CD4-positive, alpha-beta T cell treated with Interleukin-2 at 100 ng/mL for 4 hours (primary cell): ENCODE results near the gene MS4A6A.
A peak's percentile ranks its signal among the peaks of the same experiment; 100 is the strongest.
"Not testable (repeated sequence)": the region's sequence is repeated elsewhere in the genome, so short reads cannot be mapped to it uniquely, and the experiment has no call there.

Experiments used
- DNase-seq: peaks from one replicate; pipeline ENCODE4 v3.0.0-alpha.2; 2020; ENCODE audit warnings: low spot score

The MS4A6A gene, protein sequence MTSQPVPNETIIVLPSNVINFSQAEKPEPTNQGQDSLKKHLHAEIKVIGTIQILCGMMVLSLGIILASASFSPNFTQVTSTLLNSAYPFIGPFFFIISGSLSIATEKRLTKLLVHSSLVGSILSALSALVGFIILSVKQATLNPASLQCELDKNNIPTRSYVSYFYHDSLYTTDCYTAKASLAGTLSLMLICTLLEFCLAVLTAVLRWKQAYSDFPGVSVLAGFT

DNA sequence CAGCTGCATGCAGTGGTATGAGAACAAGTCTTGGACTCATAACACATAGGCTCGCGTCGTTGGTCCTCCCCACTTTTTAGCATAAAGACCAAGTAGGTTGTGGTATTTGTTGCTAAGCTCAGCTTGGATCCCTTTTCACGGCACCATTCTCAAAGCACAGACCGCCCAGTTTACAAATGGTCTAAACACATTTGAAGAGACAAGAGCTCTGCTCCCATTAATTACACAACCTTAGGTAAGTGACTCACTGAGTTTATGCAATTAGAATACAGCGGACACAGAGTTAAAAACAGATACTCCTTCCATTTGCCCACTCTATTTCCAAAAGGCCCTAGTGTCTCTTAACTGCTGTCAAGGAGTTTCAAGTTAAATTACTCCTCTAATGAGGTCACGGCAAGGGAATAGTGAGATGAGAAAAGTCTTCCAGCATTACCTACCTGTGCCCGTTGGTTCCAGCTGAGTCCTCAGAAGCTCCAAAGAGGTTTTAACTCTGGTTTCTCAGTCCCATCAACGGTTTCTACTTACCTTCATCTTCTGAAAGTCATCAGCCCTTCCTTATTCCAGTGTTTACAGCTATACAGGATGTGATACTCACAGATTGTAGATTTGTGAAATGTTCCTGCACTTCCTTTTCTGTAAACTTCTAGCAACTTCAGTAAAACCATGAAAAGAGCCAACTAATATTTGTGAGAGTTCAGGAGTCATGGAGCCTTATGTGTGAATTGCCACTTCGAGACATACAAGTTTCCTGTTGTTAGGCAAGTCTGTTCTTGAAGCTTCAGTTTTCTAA is at the start of gene MS4A6A:
MS4A6A (minus strand) TSS at position 543 of the 790 bp plus-strand sequence. CDS start 1,356 bp downstream, outside the sequence.
- DNase-seq = no peak

DNA sequence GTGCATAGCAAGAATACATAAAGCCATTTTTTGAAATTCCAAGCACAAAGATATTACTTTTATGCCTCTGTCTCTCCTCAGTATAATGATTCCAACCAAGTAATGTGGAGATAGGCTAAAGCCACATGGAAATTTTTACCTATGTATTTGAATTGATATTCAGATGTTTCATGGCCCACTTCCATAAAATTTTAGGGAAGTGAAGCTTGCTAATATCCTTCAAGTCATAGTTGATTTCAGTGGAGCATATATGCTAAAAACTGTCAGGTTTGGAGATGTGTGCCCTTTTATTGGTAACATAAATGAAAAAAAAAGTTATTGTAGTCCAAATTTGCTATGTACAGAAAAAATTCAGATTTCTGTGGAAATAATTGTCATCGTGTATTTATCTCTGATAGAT is 47.8 kb upstream of the MS4A6A start:
- no peak for DNase-seq

DNA sequence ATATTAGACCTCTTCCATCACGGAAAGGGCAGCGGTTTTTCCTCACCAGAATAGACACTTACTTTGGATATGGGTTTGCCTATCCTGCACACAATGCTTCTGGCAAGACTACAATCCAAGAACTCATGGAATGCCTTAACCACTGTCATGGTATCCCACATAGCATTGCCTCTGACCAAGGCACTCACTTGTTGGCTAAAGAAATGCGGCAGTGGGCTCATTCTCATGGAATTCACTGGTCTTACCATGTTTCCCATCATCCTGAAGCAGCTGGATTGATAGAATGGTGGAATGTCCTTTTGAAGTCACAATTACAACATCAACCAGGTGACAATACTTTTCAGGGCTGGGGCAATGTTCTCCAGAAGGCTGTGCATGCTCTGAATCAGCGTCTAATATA is 39.3 kb upstream of the MS4A6A start:
- DNase-seq = no peak

DNA sequence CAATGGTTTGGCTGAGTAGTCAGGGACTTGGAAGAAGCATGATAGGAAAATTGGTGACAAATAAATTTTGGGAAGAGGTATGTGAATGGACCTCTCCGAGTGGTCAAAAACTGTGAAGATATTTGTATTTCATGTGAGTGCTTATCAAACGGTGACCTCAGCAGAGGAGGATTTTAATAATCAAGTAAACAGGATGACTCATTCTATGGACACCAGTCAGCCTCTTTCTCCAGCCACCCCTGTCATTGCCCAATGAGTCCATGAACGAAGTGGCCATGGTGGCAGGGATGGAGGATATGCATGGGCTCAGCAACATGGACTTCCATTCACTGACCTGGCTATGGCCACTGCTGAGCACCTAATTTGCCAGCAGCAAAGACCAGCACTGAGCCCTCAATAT is 38.8 kb upstream of the MS4A6A start:
- no peak for DNase-seq

DNA sequence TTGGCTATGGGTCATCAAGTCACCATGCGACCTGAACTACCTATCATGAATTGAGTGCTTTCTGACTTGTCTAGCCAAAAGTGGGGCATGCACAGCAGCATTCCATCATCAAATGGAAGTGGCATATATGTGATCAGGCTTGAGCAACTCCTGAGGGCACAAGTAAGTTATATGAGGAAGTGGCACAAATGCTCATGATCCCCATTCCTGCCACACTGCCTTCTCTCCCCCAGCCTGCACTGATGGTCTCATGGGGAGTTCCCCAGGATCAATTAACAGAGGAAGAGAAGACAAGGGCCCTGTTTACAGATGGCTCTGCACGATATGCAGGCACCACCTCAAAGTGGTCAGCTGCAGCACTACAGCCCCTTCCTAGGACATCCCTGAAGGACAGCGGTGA is 38.3 kb upstream of the MS4A6A start:
- DNase-seq = no peak

DNA sequence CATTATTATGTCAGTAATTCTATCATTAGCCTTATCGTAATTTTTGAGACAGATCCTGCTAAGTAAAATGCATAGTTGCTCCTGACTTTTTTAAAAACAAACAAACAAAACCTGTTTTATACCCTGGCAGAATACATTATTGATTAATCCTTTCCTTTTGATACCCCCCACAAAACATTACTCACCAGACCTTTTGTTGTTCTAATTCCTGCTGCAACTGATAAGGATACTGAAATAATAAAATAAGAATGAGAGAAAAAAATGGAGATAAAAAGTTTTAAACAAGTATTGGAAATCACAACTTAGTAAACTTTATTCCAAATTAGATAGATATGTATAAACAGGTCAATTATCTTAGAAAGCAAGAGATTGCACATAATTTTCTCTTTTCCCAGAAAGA is 31.5 kb upstream of the MS4A6A start:
- DNase-seq = no peak

DNA sequence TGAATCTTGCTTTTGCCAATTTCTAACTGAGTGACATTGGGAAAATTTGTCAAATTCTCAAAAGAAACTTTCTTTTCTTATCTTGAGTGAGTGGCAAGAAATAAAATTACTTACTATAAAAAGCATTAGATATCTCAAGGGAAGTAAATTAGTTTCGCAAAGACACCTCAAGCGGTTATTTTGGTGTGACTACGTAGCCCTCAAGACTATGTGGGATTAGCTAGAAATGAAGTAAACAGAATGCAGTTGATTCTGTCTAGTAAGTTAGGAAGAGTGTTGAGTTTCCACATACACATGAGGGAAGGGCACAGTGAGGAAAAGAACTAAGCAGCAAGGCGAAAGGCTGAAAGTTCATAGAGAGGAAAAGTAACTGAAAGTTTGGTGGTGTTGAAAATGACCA is 28.3 kb upstream of the MS4A6A start:
- no peak for DNase-seq

DNA sequence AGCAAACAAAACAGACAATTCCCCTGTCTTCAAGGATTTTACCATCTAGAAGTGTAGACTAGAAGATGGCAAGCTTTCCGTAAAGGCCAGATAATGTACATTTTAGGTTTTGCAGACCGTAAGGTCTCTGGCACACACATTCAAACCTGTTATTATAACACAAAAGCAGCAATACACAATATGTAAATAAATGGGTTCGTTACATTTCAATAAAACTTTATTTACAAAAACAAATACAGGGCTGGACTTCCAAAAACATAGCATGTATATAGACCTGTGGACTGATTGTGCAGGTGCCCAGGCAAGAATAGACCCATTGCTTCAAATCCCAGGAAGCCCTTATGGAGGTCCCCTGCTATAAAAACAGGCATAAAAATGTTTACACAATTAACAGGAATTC is 27.1 kb upstream of the MS4A6A start:
- no peak for DNase-seq

DNA sequence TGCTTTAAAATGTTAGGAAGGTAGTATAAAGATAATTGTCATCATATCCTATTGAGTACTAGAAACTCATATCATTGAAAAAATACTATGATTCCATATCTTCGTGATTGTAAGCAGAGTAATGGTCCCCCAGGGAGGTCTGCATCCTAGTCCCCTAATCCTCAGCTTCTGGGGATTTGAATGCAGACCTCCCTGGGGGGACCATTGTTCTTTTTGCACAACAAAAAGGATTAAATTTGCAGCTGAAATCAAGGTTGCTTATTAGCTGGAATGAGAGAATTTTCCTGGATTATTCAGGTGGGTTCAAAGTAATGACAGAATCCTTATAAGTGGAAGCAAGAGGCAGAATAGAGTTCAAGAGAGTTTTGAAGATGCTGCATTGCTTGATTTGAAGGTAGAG is 26.1 kb upstream of the MS4A6A start:
- no peak for DNase-seq

DNA sequence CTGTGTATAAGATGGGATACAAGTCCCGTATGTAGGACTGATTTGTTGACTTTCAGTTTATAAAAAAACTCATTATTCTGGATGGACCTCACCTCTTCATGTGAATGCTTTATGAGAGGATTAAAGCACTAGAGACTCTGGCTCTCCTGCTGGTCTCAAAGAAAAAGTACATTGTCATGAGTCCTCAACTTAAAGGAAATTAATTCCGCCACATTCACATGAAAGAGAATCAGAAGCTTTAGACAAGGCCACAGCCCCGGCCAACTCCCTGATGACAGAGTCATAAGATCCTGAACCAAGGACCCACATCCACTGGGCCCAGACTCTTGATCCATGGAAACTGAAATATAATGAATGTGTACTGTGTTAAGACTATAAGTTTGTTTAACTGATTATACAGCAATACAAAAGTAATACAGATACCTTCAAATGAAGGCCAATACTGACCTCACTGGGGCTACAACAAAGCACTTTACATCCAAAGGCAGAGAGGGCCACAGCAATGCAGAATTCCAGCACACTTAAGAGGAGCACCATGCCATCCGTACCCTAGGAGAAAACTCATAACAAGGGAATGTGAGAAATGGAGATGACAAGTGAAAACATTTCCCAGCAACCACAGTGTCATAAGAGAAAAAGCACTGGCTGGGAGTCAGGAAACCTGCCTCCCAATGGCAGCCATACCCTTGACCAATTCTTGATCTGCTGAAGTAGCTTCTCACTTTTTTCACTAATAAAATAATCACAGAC is 25.4 kb upstream of the MS4A6A start:
- no peak for DNase-seq

DNA sequence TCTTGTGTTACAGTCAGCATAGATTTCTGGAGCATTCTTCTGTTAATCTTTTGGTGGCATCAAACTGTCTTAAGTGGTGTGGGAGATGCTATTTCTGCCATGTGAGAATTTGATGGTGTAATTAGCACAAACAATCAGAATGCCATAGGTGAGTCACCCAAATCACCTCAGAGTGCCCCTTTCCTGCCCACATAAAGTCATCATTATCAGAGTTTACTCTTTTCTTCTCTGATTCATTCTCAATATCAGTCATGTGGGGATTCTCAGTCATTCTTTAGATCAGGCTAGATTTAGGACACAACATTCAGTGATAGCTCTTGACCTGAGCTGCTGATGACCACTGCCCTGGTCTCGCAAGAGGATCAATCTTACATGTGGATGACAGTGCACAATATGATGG is 23.7 kb upstream of the MS4A6A start:
- no peak for DNase-seq

DNA sequence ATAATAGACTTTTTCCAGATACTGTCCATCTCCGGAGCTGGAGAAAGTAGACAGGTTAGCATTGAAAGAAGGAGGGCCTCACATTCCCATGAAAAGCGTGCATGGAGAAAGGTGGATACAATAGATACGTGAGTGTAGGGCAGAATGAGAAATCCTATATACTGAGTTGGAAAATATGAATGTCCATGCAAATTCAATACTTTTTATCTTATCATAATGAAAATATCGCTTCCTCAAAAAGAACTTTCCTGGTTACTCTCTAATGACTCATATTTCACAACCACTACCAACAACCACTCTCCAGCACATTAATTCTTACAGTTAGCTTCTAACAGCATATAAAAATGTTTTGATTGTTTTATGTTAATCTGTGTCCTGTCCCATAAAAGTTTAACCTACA is 22.0 kb upstream of the MS4A6A start:
- DNase-seq = no peak

DNA sequence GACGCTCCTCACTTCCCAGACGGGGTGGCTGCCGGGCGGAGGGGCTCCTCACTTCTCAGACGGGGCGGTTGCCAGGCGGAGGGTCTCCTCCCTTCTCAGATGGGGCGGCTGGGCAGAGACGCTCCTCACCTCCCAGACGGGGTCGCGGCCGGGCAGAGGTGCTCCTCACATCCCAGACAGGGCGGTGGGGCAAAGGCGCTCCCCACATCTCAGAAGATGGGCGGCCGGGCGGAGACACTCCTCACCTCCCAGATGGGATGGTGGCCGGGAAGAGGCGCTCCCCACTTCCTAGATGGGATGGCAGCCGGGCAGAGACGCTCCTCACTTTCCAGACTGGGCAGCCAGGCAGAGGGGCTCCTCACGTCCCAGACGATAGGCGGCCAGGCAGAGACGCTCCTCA is 18.5 kb upstream of the MS4A6A start:
- not testable (repeated sequence) for DNase-seq

DNA sequence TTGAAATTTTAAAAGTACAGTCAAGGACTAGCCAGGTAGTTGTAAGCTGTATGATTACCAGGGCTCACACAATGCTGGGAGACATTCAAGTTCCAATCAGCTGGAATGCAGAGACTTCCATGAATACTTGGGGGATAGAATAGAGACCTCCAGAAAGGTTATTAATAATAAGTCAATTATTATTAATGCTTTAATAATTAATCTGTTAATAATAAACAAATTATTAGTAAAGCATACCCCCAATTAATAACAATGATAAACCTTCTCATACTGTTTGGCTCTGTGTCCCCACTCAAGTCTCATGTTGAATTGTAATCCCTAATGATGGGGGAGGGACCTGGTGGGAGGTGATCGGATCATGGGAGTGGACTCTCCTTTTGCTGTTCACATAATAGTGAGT is 14.6 kb upstream of the MS4A6A start:
- DNase-seq = no peak

DNA sequence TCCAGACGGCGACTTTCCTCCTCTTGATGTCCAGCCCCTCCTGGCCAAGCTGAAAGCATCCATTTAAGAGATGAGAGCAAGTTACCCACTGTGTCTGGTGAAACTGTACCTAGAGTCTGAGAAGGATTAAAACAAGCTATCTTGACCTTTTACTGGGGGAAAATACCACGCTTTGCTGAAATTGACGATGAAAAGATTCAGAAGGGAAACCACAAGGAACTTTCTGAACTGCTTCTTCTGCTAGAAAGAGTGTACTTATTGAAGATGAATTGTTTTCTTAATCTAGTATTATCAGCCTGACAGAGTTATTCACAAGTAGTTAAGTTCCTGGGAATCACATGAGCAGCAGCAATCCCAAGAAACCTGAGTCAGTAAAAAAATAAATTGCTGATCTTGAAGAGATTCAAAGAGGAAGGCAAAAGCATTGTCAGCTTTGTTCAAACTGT is 13.1 kb upstream of the MS4A6A start:
- DNase-seq = no peak

DNA sequence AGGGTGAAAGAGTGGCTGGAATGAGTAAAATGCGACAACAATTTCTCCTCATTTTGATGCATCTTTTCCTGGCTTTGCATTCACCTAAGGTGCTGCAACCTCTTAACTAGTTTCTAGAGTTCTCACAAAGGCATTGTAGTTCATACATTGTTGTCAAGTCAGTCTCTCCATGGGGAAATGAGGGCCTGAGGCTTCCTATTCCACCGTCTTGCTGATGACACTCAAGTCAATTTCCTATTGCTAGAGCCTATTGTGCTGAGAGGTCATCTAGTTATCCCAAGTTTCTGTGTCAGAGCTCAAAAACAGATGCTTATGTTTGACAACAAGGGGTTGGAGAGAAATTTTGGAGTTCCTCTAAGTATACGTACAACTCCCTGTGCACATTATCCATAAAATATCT is 11.6 kb upstream of the MS4A6A start:
- DNase-seq = no peak

DNA sequence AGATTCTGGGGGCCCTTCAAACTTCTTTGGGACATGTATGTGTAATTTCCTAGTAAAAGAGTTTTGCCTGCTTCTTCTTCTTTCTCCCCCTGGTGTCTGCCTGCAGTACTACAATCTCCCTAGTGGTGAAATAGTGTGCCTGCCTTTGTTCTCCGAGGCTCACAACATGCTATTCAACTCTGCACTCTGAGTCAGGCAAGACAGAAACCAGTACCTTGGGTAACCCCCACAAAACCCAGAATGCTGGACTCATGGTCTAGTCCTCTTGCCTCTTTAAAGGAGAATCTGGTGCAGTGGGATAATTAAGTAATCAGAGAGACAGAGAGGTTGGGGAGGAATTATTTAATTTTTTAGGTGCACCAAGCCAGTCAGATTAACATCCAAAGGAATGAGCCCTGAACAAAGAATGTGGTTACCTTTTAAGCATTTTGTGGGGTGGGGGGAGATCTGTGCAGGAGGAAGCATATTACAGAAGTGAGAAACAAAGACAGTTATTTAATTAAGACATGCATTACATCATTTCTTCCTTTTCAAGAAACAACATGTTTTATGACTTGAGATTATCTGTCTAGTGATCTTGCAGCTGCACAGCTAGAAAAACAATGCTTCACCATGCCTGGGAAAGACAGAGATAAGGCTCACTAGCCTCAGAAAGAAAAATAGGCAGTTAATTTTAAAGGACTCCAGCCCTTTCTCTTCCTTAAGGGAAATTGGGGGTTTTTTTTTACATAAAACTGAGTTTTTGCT is 11.0 kb upstream of the MS4A6A start:
- peak; percentile 64 for DNase-seq

DNA sequence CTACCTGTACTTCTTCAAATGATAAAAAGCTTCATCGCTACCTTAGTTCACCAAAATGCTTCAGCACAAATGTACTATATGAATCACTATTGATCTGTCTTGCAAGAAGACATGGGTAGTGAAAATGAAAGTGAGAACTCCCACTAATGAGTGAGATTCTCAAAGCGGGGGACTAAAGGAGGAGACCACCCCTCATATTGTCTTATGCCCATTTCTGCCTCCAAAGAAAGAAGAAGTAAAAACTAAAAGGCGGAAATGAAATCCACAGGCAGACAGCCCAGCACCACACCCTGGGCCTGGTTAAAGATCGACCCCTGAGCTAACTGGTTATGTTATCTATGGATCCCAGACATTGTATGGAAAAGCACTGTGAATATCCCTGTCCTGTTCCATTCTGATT is 9.7 kb upstream of the MS4A6A start:
- not testable (repeated sequence) for DNase-seq

DNA sequence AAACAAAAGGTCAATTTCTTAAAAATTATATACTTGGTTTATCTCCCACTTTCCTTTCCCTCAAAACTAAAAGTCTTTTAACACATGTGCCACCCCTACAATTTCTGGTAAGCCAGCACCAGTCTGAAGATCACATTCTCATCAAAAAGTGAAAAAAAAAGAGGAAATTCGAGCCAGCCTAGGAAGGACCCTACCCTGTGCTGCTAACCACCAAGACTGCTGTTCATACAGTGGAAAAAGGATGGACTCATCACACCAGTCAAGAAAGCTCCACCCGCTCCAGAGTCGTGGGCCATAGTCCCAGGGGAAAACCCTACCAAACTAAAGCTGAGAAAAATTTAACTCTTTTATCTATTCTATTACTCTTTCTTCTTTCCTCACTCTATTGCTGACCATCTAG is 5.6 kb upstream of the MS4A6A start:
- DNase-seq = not testable (repeated sequence)

DNA sequence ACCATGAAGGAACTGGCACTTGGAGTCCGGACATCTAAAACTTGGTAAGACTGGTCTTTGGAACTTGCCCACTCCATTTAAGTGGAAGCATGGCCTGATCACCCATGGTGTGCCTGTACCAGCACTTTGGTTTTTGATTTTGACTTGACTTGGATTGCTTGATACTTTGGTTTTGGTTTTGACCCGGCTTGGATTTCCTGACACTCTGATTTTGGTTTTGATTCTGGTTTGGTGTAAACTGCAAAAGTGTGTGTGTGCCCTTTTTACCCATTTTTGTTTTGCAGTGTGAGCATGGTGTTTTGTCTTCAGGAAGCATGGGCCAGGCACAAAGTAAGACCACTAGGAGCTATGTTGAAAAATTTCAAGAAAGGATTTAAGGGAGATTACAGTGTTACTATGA is 3.2 kb upstream of the MS4A6A start:
- DNase-seq = not testable (repeated sequence)

DNA sequence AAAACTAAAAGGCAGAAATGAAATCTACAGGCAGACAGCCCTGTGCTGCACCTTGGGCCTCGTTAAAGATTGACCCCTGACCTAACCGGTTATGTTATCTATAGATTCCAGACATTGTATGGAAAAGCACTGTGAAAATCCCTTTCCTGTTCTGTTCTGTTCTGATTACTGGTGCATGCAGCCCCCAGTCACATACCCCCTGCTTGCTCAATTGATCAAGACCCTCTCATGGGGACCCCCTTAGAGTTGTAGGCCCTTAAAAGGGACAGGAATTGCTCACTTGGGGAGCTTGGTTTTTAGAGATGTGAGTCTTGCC is 2.6 kb upstream of the MS4A6A start:
- not testable (repeated sequence) for DNase-seq

DNA sequence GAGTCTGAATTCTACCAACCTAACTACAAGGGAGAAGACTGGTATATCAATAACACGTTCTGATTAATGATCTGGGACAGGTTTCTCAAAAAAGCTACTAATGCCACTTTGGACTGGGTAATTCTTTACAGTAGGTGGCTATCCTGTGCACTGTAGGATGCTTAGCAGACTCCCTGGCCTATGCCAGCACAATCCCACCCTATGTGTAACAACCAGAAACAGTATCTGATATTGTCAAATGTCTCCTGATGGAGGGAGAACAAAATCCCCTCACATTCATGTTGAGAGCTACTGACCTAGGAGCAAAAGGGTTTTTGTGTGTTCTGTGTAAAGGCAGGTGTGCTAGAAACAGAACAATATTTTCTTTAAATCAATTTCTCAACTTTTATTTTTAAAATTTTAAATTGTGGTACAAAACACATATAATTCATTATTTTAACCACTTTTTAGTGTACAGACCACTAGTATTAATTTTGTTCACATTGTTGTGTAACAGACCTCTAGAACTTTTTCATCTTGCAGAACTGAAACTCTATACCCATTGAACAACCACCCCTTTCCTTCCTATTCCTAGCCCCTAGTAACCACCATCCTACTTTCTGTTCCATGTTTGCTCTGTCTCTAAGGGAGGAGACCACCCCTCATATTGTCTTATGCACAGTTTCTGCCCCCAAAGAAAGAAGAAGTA is 2.1 kb upstream of the MS4A6A start:
- no peak for DNase-seq
